A549 (cell line): ENCODE data around the gene ORM1.

Experiments
- POLR2A ChIP-seq: IDR thresholded peaks from 2 replicates; pipeline ENCODE4 v1.6.1; 2012; ENCODE audit warnings: mild to moderate bottlenecking, low read length
- RAD21 ChIP-seq, 2 experiments: fragments of >200 bp in 1 of 2; sonication (Bioruptor Twin) in 1 of 2; formaldehyde crosslinking in 1 of 2; IDR thresholded peaks in 1 of 2; conservative IDR thresholded peaks in 1 of 2; 2 replicates in 1 of 2; 3 replicates in 1 of 2; pipeline ENCODE4 v1.6.1; 2012 to 2018; ENCODE audit warnings: inconsistent platforms in 1 of 2

DNA sequence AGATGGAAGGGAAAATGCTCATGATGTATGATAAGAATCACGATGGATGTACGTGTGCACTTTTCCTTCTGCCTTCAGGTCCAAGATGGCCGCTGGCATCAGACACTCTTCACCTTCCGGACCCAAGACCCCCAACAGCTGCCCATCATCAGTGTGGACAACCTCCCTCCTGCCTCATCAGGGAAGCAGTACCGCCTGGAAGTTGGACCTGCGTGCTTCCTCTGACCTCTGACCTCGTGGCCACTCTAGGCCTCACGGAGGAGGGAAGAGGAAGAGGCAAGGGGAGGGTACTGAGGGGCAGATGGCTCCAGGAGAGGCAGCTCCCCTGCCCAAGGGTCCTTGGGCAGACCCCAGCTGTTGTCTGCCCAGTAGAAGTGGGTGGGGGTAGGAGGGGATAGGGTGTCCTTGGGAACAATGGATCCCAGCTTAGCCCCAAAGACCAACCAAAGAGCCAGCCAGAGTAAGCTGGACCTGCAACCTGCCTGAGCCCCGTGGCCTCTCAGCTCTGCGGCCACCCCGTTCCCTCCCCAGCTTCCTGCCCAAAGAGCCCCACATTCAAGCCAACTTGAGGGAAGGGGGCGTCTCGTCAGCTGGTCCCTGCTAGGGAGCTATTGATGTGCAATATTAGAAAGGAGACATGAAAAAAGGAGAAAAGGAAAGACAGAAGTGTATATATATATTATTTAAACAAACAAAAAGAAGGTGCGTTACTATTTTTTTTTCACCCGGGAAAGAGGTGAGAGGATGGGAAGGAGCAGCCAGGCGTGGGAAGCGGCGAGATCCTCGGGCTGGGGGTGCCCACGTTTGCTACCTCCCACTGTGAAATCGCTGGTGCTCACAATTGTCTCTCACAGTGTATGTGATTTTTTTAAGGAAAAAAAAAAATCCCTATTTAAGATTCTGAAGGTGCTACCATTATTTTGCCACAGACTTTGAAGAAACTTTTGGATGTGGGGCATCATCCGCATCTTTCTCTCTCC lies 12.1 kb upstream of the ORM1 start:
- TF ChIP-seq RAD21 (conservative IDR thresholded peaks at IDR 0.05 in 1 of 2, IDR thresholded peaks at IDR 0.05 in 1 of 2) = no peak
- TF ChIP-seq POLR2A = no peak
